PC-3 (cell line): ENCODE results near the gene PKP1.

ENCODE experiments used
- EZH2 ChIP-seq: fragments of 300-600 bp; sonication (generic); IDR thresholded peaks from one replicate; pipeline ENCODE4 v1.6.1; 2017; ENCODE audit warnings: antibody characterized with exemption, mild to moderate bottlenecking, low read length; ENCODE audit not compliant: unreplicated experiment
- EZH2phosphoT487 ChIP-seq: fragments of 300-600 bp; sonication (generic); IDR thresholded peaks from 2 replicates; pipeline ENCODE4 v1.6.1; 2018; ENCODE audit warnings: mild to moderate bottlenecking, antibody characterized with exemption, low read length, borderline replicate concordance
- TF ChIP-seq, protein P1 (sequence below): fragments of 300-600 bp; sonication (generic); conservative IDR thresholded peaks from 2 replicates; pipeline ENCODE4 v1.5.1; 2017; ENCODE audit warnings: antibody characterized with exemption, low read depth, mild to moderate bottlenecking, low read length

DNA sequence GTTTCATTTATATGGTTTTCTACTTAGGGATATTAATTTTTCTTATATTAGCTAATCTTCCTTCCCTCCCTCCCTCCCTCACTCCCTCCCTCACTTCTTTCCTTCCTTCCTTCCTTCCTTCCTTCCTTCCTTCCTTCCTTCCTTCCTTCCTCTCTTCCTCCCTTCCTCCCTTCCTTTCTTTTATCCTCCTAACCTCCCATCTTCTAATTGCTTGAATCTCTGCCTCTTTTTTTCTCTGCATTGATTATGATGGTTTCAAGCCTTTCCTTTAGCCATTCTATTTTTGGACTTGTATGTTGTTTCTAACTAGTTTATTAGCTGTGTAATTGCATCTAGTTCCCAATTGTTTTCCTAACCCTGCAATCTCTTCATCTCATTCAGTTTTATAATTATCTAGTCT lies 17.0 kb upstream of the PKP1 start:
- TF ChIP-seq, protein P1, sequence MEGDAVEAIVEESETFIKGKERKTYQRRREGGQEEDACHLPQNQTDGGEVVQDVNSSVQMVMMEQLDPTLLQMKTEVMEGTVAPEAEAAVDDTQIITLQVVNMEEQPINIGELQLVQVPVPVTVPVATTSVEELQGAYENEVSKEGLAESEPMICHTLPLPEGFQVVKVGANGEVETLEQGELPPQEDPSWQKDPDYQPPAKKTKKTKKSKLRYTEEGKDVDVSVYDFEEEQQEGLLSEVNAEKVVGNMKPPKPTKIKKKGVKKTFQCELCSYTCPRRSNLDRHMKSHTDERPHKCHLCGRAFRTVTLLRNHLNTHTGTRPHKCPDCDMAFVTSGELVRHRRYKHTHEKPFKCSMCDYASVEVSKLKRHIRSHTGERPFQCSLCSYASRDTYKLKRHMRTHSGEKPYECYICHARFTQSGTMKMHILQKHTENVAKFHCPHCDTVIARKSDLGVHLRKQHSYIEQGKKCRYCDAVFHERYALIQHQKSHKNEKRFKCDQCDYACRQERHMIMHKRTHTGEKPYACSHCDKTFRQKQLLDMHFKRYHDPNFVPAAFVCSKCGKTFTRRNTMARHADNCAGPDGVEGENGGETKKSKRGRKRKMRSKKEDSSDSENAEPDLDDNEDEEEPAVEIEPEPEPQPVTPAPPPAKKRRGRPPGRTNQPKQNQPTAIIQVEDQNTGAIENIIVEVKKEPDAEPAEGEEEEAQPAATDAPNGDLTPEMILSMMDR = no peak
- no peak for TF ChIP-seq EZH2phosphoT487
- TF ChIP-seq EZH2 = no peak
